ENCODE results near the gene SMIM41. TPM values are rescaled to one million over a fixed set of nuclear protein-coding genes. Genes with fewer than 3 reads are reported as not detected.

The SMIM41 gene
- total RNA-seq, 1 donor = 0.43 TPM

- H3K4me3 ChIP-seq (ENCODE audit: low read depth, low read length) = no peak overlapping the region
- no peak for TF ChIP-seq CTCF (IDR thresholded peaks at IDR 0.05; ENCODE audit: insufficient read depth, low read depth, low read length)
- DNase-seq (ENCODE audit: low read depth) = no peak
These were observed 69.7 kb downstream of the SMIM41 start for GRCh38 chr12:52149182-52149641.

GRCh38 chr12:52149651-52150241 lies 70.2 kb downstream of the SMIM41 start:
- no peak for TF ChIP-seq CTCF (IDR thresholded peaks at IDR 0.05; ENCODE audit: insufficient read depth, low read depth, low read length)
- no peak overlapping the region for H3K4me3 ChIP-seq (ENCODE audit: low read depth, low read length)
- DNase-seq (ENCODE audit: low read depth) = no peak

- no peak for TF ChIP-seq CTCF (IDR thresholded peaks at IDR 0.05; ENCODE audit: insufficient read depth, low read depth, low read length)
- DNase-seq (ENCODE audit: low read depth) = no peak
- H3K4me3 ChIP-seq (ENCODE audit: low read depth, low read length) = no peak overlapping the region
These were observed 71.8 kb downstream of the SMIM41 start for GRCh38 chr12:52151153-52151836.

- TF ChIP-seq CTCF (IDR thresholded peaks at IDR 0.05; ENCODE audit: insufficient read depth, low read depth, low read length) = peak; percentile 74
- DNase-seq (ENCODE audit: low read depth) = peak; percentile 54
- H3K4me3 ChIP-seq (ENCODE audit: low read depth, low read length) = peak overlapping the region; percentile 48
These were observed 72.6 kb downstream of the SMIM41 start for GRCh38 chr12:52151837-52152783.

- no peak for TF ChIP-seq CTCF (IDR thresholded peaks at IDR 0.05; ENCODE audit: insufficient read depth, low read depth, low read length)
- no peak overlapping the region for H3K4me3 ChIP-seq (ENCODE audit: low read depth, low read length)
- no peak for DNase-seq (ENCODE audit: low read depth)
These were observed 73.4 kb downstream of the SMIM41 start for GRCh38 chr12:52152905-52153317.

GRCh38 chr12:52155048-52155868 lies 75.8 kb downstream of the SMIM41 start:
- H3K4me3 ChIP-seq (ENCODE audit: low read depth, low read length) = no peak overlapping the region
- no peak for TF ChIP-seq CTCF (IDR thresholded peaks at IDR 0.05; ENCODE audit: insufficient read depth, low read depth, low read length)
- no peak for DNase-seq (ENCODE audit: low read depth)

All from fibroblast of villous mesenchyme (primary cell).